Caco-2 (cell line): Measurements from ENCODE around the gene NKIRAS1. TPM values are rescaled to one million over a fixed set of nuclear protein-coding genes. Genes with fewer than 3 reads are reported as not detected.

ENCODE experiments used
- BruUV-seq: library from RNA; stranded (reverse); fragments of 400-500 nt; replicated peaks from 2 replicates; lab custom pipeline; 2021; lab: Mats Ljungman, UMichigan
- CTCF ChIA-PET: fragments of 300-600 bp; sonication (Branson Sonifier 250); formaldehyde crosslinking; loops from one replicate; lab custom pipeline; 2022; ENCODE audit warnings: antibody characterized with exemption; lab: Charles Lee
- POLR2A ChIA-PET: fragments of 300-600 bp; sonication (Branson Sonifier 250); formaldehyde crosslinking; loops from one replicate; lab custom pipeline; 2022; ENCODE audit warnings: antibody characterized with exemption; lab: Charles Lee
- DNase-seq, 2 experiments: peaks; one replicate each; pipeline versions ENCODE4 v3.0.0 to v3.0.0-alpha.2; 2020 to 2022
- H3K27me3 ChIP-seq: replicated peaks from 2 replicates; pipeline ENCODE4 v1.6.0; 2011; ENCODE audit warnings: low read length; ENCODE audit not compliant: control insufficient read depth, insufficient read depth
- H3K36me3 ChIP-seq: 2 replicates; pipeline ENCODE4 v1.5.1; 2011; ENCODE audit warnings: low read length; ENCODE audit not compliant: control insufficient read depth, insufficient read depth
- H3K4me1 ChIP-seq: fragments of 250-450 bp; sonication (Bioruptor Pico); 2 replicates; pipeline ENCODE4 v1.5.1; 2020; ENCODE audit warnings: mild to moderate bottlenecking
- H3K4me3 ChIP-seq: 2 replicates; pipeline ENCODE4 v1.5.1; 2011; ENCODE audit warnings: low read depth, mild to moderate bottlenecking, control low read depth, low read length
- H3K9me3 ChIP-seq: fragments of 250-450 bp; sonication (Bioruptor Pico); 2 replicates; pipeline ENCODE4 v1.5.1; 2020; ENCODE audit warnings: mild to moderate bottlenecking, moderate library complexity
- H3K27ac Mint-ChIP-seq: one replicate; pipeline ENCODE4 v1.8.0; 2022; ENCODE audit warnings: mixed read lengths; ENCODE audit not compliant: unreplicated experiment
- H3K27me3 Mint-ChIP-seq: one replicate; pipeline ENCODE4 v1.8.0; 2022; ENCODE audit warnings: mixed read lengths; ENCODE audit not compliant: insufficient read depth, unreplicated experiment
- H3K36me3 Mint-ChIP-seq: one replicate; pipeline ENCODE4 v1.8.0; 2022; ENCODE audit warnings: mild to moderate bottlenecking, mixed read lengths; ENCODE audit not compliant: insufficient read depth, unreplicated experiment
- H3K4me1 Mint-ChIP-seq: one replicate; pipeline ENCODE4 v1.8.0; 2022; ENCODE audit warnings: low read depth, mixed read lengths; ENCODE audit not compliant: unreplicated experiment
- H3K4me3 Mint-ChIP-seq: one replicate; pipeline ENCODE4 v1.8.0; 2022; ENCODE audit warnings: mild to moderate bottlenecking, moderate library complexity, mixed read lengths; ENCODE audit not compliant: unreplicated experiment
- H3K9me3 Mint-ChIP-seq: one replicate; pipeline ENCODE4 v1.8.0; 2022; ENCODE audit warnings: mixed read lengths; ENCODE audit not compliant: unreplicated experiment
- CTCF ChIP-seq, 2 experiments: fragments of 200-600 bp in 1 of 2; IDR thresholded peaks; 1 replicate in 1 of 2; 2 replicates in 1 of 2; pipeline versions ENCODE4 v1.5.1 to v1.8.0; 2011 to 2022; ENCODE audit warnings: antibody characterized with exemption in 1 of 2, control low read depth in 1 of 2, inconsistent platforms in 1 of 2, low read depth in 1 of 2, low read length in 1 of 2, mild to moderate bottlenecking in 1 of 2, moderate library complexity in 1 of 2; ENCODE audit not compliant: insufficient read depth in 1 of 2, severe bottlenecking in 1 of 2, unreplicated experiment in 1 of 2
- intact Hi-C: fragments of 100-400 bp; cut with micrococcal nuclease; formaldehyde crosslinking; loops from one replicate; pipeline ENCODE4 v1.10.0; 2022; ENCODE audit not compliant: unreplicated experiment
- total RNA-seq: library from RNA; stranded (reverse); gene quantifications from 2 replicates; pipeline ENCODE4 v1.2.3, GENCODE V29; 2022

Gene NKIRAS1
- total RNA-seq, 1 experiment from 2014 or later: 6.8 TPM

DNA sequence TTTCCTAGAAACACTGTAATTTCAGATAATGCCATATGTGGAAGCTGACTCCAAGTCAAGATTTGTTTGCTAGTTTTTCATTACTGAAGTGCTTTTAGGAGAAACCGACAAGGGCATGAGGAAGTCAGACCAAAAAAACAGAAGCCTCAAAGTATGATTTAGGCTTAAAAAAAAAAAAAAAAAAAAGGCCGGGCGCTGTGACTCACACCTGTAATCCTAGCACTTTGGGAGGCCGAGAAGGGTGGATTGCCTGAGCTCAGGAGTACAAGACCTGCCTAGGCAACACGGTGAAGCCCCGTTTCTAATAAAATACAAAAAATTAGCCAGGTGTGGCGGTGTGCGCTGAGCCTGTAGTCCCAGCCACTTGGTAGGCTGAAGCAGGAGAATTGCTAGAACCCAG is 11.7 kb upstream of the NKIRAS1 start:
- POLR2A ChIA-PET: interaction anchor here (2.3 kb wide), 1 partner anchor 12 kb away, joined by 13 read pairs; the partner anchor contains the start of genes NKIRAS1 and RPL15
- H3K36me3 ChIP-seq: no peaks in the 10 kb centered on the region
- intact Hi-C loops: no loop called here
- Mint-ChIP-seq H3K4me1 (no peaks in the 10 kb centered on the region), H3K36me3 (peaks cover 10% of the 10 kb centered on the region), H3K27ac (no peak overlapping the region), H3K9me3 (no peaks in the 10 kb centered on the region), H3K27me3 (no peaks in the 10 kb centered on the region), H3K4me3 (no peak overlapping the region)
- H3K9me3 ChIP-seq: no peaks in the 10 kb centered on the region
- H3K4me3 ChIP-seq: no peak overlapping the region
- no peak for DNase-seq
- CTCF ChIA-PET: no interaction called here
- BruUV-seq: no TSS peak
- no peaks in the 10 kb centered on the region for H3K27me3 ChIP-seq
- H3K4me1 ChIP-seq: peaks cover 7% of the 10 kb centered on the region
- no peak for TF ChIP-seq CTCF (IDR thresholded peaks at IDR 0.05; ENCODE audit: insufficient read depth in 1 of 2, low read depth in 1 of 2, low read length in 1 of 2, severe bottlenecking in 1 of 2, unreplicated experiment in 1 of 2)

- H3K4me3 Mint-ChIP-seq: no peak overlapping the region
- H3K27me3 Mint-ChIP-seq: no peaks in the 10 kb centered on the region
- no TSS peak for BruUV-seq
- H3K36me3 Mint-ChIP-seq: peaks cover 24% of the 10 kb centered on the region
- peak in 1 of 2 experiments; percentile 13 for TF ChIP-seq CTCF (IDR thresholded peaks at IDR 0.05; ENCODE audit: insufficient read depth in 1 of 2, low read depth in 1 of 2, low read length in 1 of 2, severe bottlenecking in 1 of 2, unreplicated experiment in 1 of 2)
- Histone ChIP-seq H3K4me1 (peaks cover 7% of the 10 kb centered on the region), H3K27me3 (no peaks in the 10 kb centered on the region), H3K4me3 (no peak overlapping the region), H3K36me3 (no peaks in the 10 kb centered on the region), H3K9me3 (no peaks in the 10 kb centered on the region)
- POLR2A ChIA-PET: interaction anchor here (2.3 kb wide), 1 partner anchor 10 kb away, joined by 13 read pairs; the partner anchor contains the start of genes NKIRAS1 and RPL15
- no peak overlapping the region for H3K27ac Mint-ChIP-seq
- no peaks in the 10 kb centered on the region for H3K4me1 Mint-ChIP-seq
- CTCF ChIA-PET: interaction anchor here (1.3 kb wide), 1 partner anchor 10 kb away, joined by 3 read pairs; the partner anchor contains the start of genes NKIRAS1 and RPL15
- intact Hi-C loops: loop anchor here (2.0 kb wide), 1 partner anchor 72 kb away; no protein-coding TSS in a partner anchor
- no peak for DNase-seq
- no peaks in the 10 kb centered on the region for H3K9me3 Mint-ChIP-seq
Observed at GRCh38 chr3:23926736-23927135, 9.9 kb upstream of the NKIRAS1 start.

GRCh38 chr3:23926246-23926645 is 9.5 kb upstream of the NKIRAS1 start:
- DNase-seq: no peak
- peaks cover 29% of the 10 kb centered on the region for H3K36me3 Mint-ChIP-seq
- H3K9me3 ChIP-seq: no peaks in the 10 kb centered on the region
- POLR2A ChIA-PET: interaction anchor here (2.3 kb wide), 1 partner anchor 10 kb away, joined by 13 read pairs; the partner anchor contains the start of genes NKIRAS1 and RPL15
- H3K27me3 ChIP-seq: no peaks in the 10 kb centered on the region
- H3K27ac Mint-ChIP-seq: no peak overlapping the region
- no peaks in the 10 kb centered on the region for H3K27me3 Mint-ChIP-seq
- no peak overlapping the region for H3K4me3 Mint-ChIP-seq
- peaks cover 7% of the 10 kb centered on the region for H3K4me1 ChIP-seq
- no peaks in the 10 kb centered on the region for H3K36me3 ChIP-seq
- no TSS peak for BruUV-seq
- no peaks in the 10 kb centered on the region for H3K4me1 Mint-ChIP-seq
- no peak for TF ChIP-seq CTCF (IDR thresholded peaks at IDR 0.05; ENCODE audit: insufficient read depth in 1 of 2, low read depth in 1 of 2, low read length in 1 of 2, severe bottlenecking in 1 of 2, unreplicated experiment in 1 of 2)
- H3K4me3 ChIP-seq: no peak overlapping the region
- intact Hi-C loops: loop anchor here (2.0 kb wide), 1 partner anchor 73 kb away; no protein-coding TSS in a partner anchor
- H3K9me3 Mint-ChIP-seq: no peaks in the 10 kb centered on the region
- CTCF ChIA-PET: no interaction called here
